GM18909 (cell line): ENCODE results near the gene PXN.
"Not testable (repeated sequence)": the region's sequence is repeated elsewhere in the genome, so short reads cannot be mapped to it uniquely, and the experiment has no call there.

ENCODE experiments used
- ATAC-seq: cut with Tn5 transposase; IDR thresholded peaks from one replicate; pipeline ENCODE4 v1.9.1; 2021; ENCODE audit warnings: mild to moderate bottlenecking; ENCODE audit not compliant: unreplicated experiment, poor library complexity

The PXN gene

DNA sequence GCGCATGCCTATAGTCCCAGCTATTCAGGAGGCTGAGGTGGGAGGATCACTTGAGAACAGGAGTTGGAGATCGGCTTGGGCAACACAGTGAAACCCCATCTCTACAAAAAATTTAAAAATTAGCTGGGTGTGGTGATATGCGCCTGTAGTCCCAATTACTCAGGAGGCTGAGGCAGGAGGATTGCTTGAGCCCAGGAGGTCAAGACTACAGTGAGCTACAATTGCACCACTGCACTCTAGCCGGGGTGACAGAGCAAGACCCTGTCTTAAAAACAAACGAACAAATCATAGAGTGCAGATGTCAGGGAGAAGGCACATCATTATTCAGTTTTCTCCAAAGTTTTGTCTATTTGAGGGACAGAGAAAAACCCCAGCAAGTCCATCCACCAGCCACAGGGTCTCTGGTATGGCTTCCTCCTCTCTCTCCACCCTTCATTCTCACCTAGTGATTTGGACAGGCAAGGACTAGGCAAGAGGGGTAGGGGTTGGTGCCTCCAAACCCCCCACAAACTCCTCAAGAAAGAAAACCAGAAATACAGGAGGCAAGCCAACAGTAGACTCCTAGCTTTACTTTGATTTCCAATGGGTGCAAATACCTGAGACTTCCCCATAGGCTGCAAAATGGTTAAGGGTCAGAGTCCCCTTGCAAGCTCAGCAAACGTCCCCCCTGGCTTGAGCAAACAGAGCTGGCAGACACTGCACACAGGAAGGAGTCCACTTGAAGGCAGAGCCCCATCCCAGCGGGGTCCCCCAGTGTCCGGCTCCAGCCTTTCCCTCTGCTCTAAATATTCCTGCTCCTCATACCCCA lies 38.1 kb downstream of the PXN start:
- no peak for ATAC-seq

- ATAC-seq, result no peak
Measured at GRCh38 chr12:120225852-120226640, 39.5 kb downstream of the PXN start.

- no peak for ATAC-seq
Measured at GRCh38 chr12:120225200-120225558, 40.4 kb downstream of the PXN start.

- no peak for ATAC-seq
Measured at GRCh38 chr12:120224304-120225199, 41.0 kb downstream of the PXN start.

DNA sequence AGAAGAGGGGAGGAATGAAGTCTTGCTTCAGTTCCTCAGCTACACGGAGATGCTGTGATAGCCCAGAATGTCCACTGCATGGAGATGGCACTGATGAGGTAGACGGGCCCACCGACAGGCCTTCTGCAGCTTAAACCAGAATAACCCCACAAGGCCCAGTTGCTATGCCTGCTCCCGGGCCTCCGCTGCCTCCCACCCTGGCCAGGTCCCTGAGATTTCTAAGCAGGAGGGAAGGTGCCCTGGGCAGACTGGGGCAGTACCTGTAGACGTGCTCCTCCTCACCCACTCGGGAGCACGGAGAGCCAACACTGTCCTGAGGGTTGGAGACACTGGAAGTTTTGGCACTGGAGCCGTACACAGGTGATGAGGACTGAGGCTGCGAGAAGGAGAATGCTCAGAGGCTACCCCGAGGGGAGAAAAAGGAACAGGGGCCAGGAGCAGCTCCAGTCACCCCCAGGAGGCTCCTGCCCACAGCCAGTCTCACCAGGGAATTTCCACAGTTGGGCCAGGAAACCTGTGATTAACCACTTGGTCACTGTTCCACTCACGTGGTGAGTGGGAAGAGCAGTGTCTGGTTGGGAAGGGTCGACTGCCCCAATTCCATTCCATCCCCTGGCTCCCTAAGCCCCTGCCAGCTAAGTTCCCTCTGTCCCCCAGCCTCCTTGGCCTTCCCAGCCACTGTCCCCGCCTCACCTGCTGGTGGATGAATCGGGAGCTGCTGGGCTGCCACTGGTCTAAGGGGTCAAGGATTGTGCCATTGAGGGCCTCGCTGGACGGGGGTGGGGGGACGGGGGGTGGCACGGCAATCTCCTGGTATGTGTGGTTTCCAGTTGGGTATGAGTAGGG lies 41.8 kb downstream of the PXN start:
- no peak for ATAC-seq

GRCh38 chr12:120222288-120222832 lies 43.2 kb downstream of the PXN start:
- no peak for ATAC-seq

- no peak for ATAC-seq
Measured at GRCh38 chr12:120221576-120221900, 44.0 kb downstream of the PXN start.

DNA sequence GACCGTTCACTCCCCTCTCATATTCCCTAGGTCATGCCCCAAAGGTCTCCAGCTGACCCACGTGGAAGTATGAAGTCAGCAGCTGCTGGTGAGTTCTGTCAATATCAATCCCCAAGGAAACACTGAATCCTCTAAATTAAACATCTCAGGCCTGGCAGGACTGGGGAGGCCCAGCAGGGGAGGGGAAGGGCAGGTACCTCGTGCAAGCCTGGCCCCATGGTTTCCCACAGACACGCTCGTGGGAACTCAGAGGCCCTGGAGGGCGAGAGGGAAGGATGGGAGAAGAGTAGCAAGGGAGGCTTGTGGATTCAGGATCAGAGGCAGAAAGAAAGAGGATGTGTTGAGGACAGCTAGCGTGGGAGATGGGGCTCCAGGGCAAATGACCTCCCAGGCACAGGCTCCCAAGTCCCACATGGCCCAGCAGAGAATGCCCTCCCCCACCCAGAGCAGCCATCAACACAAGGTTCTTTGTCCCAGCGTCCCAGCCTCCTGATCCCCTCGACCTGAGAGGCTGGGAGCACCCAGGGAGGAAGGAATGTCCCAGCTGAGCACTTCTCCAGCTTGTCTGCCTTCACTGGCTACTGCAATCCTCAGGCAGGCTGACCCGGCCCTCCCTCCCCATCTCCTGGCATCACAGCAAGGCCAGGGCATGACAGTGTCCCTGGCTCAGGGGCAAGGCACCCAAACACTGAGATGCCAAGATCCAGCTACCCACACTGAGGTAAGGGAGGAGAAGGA lies 44.5 kb downstream of the PXN start:
- ATAC-seq, result no peak

DNA sequence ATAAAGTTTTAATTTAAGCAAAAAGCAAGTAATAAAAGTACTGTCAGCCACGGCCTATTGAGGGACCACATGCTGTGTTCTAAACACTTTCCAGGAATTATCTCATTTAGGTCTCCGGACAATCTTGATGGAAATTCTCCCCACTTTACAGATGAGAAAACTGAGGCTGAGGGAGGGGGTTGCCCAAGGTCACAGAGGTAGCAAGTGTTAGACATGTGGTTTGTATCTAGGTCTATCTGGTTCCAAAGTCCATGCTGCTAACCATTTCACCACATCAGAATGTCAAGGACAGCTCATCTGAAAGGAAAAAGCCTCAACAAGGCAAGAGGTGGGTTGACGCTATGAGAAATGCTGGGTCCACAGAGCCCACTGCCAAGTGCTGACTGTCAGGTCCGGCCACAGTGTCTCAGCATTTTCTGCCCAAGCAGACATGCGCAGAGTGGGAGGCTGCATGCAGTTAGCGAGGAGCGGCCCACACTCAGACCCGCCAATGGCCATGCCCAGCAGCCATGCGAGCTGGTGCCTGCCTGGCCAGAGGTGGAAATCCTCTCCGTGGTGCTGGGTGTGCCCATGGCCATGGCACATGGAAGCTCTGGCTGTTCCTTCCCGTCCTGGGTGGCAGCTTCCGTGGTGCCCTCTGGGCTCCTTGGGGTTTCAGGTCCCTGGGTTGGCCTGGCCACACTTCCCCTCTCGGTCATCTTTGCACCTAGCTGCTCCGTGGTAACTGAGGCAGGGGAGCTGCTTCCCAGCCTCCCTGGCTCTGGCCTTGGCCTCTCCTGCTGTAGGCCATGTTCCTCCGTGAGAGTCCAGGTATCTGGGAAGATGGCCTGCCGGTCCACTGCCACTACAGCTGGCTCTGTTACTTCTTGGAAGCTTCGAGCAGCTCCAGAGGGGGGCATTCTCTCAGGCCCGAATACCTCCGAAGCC lies 46.6 kb downstream of the PXN start:
- no peak for ATAC-seq

- no peak for ATAC-seq
Measured at GRCh38 chr12:120216742-120217605, 48.6 kb downstream of the PXN start.

DNA sequence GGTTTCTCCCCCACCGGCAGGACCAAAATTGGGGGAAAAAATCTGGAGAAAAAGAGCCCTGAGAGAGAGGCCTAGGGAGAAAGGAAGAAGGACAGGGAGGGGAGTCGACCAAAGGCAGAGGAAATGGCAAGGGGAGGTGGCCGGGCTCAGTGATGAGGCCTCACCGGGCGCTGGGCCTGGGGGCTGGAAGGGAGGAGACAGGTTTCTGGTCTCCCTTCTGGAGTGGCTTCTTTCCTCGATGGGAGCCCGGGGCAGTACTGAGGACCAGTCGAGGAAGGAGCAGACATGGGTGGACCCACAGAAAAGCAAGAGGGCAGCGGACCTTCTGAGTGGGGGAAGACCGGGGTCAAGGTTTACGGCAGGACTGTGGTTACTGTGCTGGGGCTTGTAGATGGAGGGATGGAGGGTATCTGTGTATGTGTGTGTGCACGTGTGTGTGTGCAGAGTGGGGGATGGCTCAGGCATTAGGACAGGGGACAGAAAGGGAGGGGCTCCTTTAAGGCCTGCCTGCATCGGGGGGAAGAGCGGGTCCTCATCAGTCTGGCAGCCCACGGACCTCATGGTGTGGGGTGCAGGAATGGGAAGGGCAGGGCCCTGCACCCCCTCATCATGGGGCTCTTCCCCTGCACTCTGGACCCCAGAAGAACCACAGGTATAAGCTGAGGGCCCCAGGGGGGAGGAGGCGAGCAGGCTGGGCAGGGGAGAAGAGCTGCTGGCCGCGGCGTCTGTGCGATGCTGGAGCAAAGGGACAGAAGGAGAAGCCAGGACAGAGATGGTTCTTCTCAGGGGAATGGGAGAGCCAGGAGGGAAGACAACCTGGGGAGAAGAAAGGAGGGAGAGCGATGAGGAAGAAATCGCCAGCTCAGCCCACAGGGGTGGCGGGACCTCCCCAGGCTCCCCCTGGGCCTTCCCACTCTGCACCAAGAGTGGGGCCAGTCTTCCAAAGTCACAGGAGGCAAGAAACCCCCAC lies 49.5 kb downstream of the PXN start:
- no peak for ATAC-seq

DNA sequence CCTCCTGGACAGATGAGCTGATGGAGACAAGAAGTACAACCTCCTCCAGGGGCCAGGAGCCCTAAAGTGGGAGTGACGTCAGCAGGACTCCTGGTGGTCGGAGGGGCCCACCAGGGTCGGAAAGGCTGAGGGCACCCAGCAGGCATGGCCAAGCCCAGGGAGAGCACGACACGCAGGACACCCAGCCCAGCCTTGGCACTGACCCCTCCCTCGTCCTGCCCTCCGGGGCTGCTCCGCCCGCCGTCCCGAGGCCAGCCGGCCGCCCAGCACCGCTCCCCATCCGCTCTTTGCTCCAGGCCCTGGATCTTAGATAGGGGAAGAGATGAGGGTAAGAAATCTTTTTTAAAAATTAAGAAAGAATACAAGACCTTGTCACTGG lies 50.2 kb downstream of the PXN start:
- no peak for ATAC-seq

GRCh38 chr12:120214626-120215356 lies 50.7 kb downstream of the PXN start:
- ATAC-seq, result no peak

DNA sequence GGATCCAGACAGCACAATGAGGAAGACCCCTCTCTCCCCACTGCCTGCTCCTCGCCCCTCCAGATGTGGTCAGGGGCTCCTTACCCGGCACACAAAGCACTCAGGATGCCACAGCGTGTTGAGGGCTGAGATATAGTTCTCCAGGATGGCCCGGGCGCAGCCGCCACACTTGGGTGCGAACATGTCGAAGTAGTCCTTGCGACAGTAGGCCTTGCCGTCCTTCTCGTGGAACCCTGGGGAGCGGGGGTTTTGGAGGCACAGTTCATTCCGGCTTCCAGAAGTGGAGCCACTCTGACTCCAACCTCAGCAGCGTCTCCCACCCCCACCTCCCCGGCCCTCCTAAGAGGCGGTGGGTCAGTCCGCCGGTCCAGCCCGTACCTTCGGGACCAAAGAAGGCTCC lies 51.8 kb downstream of the PXN start:
- no peak for ATAC-seq

DNA sequence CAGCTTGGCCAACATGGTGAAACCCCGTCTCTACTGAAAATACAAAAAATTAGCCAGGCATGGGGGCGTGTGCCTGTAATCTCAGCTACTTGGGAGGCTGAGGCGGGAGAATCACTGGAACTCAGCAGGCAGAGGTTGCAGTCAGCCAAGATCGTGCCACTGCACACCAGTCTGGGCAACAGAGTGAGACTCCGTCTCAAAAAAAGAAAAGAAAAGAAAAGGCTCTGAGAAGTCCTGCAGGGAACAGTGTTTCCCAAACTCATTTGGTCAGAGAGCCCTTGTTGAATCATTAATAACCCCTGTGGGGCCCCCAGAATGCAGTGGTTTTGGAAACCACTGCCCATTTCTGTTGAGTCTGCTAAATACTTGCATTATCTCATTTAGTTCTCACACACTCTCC lies 52.3 kb downstream of the PXN start:
- not testable (repeated sequence) for ATAC-seq
